A673 (cell line): ENCODE measurements around the gene MCM9.

Source experiments
- EZH2 ChIP-seq: fragments of 200-600 bp; sonication (generic); IDR thresholded peaks from 2 replicates; pipeline ENCODE4 v1.6.1; 2017; ENCODE audit warnings: borderline replicate concordance, low read depth, mild to moderate bottlenecking, mixed read lengths, antibody characterized with exemption, low read length; ENCODE audit not compliant: poor library complexity, severe bottlenecking
- TF ChIP-seq, protein P1 (sequence below): fragments of 300-800, 200-600 bp; sonication (generic); conservative IDR thresholded peaks from 2 replicates; pipeline ENCODE4 v1.5.1; 2017; ENCODE audit warnings: low read depth, mild to moderate bottlenecking, antibody characterized with exemption, low read length, moderate library complexity, mixed read lengths

DNA sequence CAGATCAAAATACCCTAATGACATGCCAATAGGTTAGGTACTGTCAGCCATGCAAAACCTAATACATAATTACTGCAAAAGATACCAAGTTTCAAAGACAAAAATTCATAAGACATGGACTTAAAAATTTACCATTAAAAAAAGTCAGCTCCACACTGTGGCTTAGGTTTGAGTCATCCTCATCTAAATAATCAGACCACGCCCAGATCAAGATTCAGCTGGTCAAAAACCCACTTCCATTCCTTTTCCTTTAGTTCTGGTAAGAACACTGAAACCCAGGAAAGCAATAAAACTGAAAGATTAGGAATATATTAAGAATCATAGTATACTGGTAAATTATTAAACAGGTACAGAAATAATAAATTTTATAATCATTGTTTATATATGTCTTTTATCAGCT, 122.0 kb downstream of the MCM9 start:
- TF ChIP-seq, protein P1, sequence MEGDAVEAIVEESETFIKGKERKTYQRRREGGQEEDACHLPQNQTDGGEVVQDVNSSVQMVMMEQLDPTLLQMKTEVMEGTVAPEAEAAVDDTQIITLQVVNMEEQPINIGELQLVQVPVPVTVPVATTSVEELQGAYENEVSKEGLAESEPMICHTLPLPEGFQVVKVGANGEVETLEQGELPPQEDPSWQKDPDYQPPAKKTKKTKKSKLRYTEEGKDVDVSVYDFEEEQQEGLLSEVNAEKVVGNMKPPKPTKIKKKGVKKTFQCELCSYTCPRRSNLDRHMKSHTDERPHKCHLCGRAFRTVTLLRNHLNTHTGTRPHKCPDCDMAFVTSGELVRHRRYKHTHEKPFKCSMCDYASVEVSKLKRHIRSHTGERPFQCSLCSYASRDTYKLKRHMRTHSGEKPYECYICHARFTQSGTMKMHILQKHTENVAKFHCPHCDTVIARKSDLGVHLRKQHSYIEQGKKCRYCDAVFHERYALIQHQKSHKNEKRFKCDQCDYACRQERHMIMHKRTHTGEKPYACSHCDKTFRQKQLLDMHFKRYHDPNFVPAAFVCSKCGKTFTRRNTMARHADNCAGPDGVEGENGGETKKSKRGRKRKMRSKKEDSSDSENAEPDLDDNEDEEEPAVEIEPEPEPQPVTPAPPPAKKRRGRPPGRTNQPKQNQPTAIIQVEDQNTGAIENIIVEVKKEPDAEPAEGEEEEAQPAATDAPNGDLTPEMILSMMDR = no peak
- no peak for TF ChIP-seq EZH2
